GM21528 (cell line): ENCODE measurements around the gene SORCS2.

Source experiments
- ATAC-seq: cut with Tn5 transposase; IDR thresholded peaks from one replicate; pipeline ENCODE4 v1.9.1; 2021; ENCODE audit warnings: mild to moderate bottlenecking, moderate library complexity; ENCODE audit not compliant: unreplicated experiment, low FRiP score

The SORCS2 gene

GRCh38 chr4:7700665-7701064 is 508.3 kb downstream of the SORCS2 start:
- no peak for ATAC-seq

- ATAC-seq = no peak
Measured at GRCh38 chr4:7701866-7702649, 509.7 kb downstream of the SORCS2 start.

- no peak for ATAC-seq
Measured at GRCh38 chr4:7703688-7704087, 511.4 kb downstream of the SORCS2 start.

- ATAC-seq = no peak
Measured at GRCh38 chr4:7704091-7704490, 511.8 kb downstream of the SORCS2 start.

GRCh38 chr4:7704625-7705024 is 512.3 kb downstream of the SORCS2 start:
- no peak for ATAC-seq

- ATAC-seq = no peak
Measured at GRCh38 chr4:7705062-7705461, 512.7 kb downstream of the SORCS2 start.

- no peak for ATAC-seq
Measured at GRCh38 chr4:7705593-7705992, 513.3 kb downstream of the SORCS2 start.

GRCh38 chr4:7708238-7708637 is 515.9 kb downstream of the SORCS2 start:
- ATAC-seq = no peak

GRCh38 chr4:7708981-7709380 is 516.6 kb downstream of the SORCS2 start:
- ATAC-seq = no peak

- ATAC-seq = no peak
Measured at GRCh38 chr4:7709431-7709830, 517.1 kb downstream of the SORCS2 start.

GRCh38 chr4:7710126-7710525 is 517.8 kb downstream of the SORCS2 start:
- ATAC-seq = no peak

GRCh38 chr4:7710576-7711306 is 518.4 kb downstream of the SORCS2 start:
- no peak for ATAC-seq

GRCh38 chr4:7711307-7711963 is 519.1 kb downstream of the SORCS2 start:
- ATAC-seq = no peak

- no peak for ATAC-seq
Measured at GRCh38 chr4:7712021-7712671, 519.8 kb downstream of the SORCS2 start.

- no peak for ATAC-seq
Measured at GRCh38 chr4:7713757-7714156, 521.4 kb downstream of the SORCS2 start.

GRCh38 chr4:7714176-7714575 is 521.8 kb downstream of the SORCS2 start:
- ATAC-seq = no peak

- no peak for ATAC-seq
Measured at GRCh38 chr4:7714738-7715137, 522.4 kb downstream of the SORCS2 start.

- ATAC-seq = no peak
Measured at GRCh38 chr4:7715271-7716009, 523.1 kb downstream of the SORCS2 start.

- ATAC-seq = no peak
Measured at GRCh38 chr4:7716010-7716721, 523.8 kb downstream of the SORCS2 start.

GRCh38 chr4:7717161-7717560 is 524.8 kb downstream of the SORCS2 start:
- no peak for ATAC-seq
